HL-60/S4 treated with phorbol 12-myristate 13-acetate at 8.2 ng/mL for 4 days and 3 days (cell line): ENCODE measurements around the gene P3H2.
"Not testable (repeated sequence)": the region's sequence is repeated elsewhere in the genome, so short reads cannot be mapped to it uniquely, and the experiment has no call there.

Experiments
- in situ Hi-C: fragments of 300-500 bp; cut with MboI; formaldehyde crosslinking; loops from 2 replicates; pipeline ENCODE4 v1.15.0; 2022; ENCODE audit warnings: low sequenced_read_pairs

Gene P3H2

GRCh38 chr3:190088890-190089289, 31.8 kb downstream of the P3H2 start:
- in situ Hi-C loops = no loop called here

GRCh38 chr3:190086191-190086590, 34.5 kb downstream of the P3H2 start:
- in situ Hi-C loops = no loop called here

- in situ Hi-C loops = no loop called here
These were observed 35.7 kb downstream of the P3H2 start for GRCh38 chr3:190084983-190085382.

- in situ Hi-C loops = no loop called here
These were observed 37.1 kb downstream of the P3H2 start for GRCh38 chr3:190083635-190084034.

- in situ Hi-C loops = no loop called here
These were observed 39.3 kb downstream of the P3H2 start for GRCh38 chr3:190081389-190081788.

GRCh38 chr3:190079173-190079572, 41.5 kb downstream of the P3H2 start:
- in situ Hi-C loops = not testable (repeated sequence)

DNA sequence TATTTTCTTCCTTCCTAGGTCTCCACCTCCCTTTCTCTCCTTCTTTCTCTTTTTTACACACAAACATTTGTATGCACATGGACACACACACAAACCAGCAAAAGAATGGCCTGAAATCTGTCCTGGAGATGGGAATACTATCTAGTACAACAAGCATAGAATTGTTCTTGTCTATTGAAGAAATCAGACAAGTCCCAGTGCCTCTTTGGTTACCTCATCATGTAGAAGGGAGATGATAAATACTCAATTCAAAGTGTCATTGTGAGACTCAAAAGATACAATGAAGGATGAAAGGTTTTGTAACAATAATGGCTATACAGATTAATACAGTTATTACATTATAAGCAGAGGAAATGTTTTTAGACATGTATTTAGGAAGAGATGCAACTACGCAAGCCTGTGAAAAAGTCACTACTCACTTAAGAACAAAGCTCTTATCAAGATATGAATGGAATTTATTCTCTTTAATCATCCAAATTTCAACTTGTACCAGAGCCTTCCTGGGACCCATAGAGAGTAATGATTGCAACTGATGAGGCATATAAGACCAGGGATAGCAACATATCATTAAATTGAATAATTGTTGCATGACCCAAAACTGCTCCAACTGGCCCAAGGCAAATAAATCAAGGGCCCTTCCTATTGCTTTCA, 43.2 kb downstream of the P3H2 start:
- in situ Hi-C loops = no loop called here

GRCh38 chr3:190076601-190077394, 43.9 kb downstream of the P3H2 start:
- in situ Hi-C loops = no loop called here

DNA sequence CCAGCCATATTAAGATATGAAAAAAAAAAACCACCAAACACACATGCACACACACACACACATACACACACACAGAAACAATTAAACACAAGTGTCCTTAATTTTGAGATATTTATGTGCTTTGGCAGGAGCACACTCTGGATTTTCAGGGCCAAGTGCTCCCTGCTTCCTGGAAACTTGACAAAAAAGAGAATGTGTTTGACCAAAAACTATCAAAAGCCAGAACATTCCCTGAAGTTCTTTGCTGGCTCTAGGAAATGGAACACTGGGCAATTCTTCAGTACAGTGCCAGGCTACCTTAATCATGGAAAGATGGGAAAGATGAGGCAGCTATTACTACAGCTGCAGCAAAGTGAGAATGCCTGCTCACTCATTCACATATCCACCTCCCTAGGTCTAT, 44.6 kb downstream of the P3H2 start:
- in situ Hi-C loops = no loop called here

GRCh38 chr3:190074817-190075216, 45.9 kb downstream of the P3H2 start:
- in situ Hi-C loops = no loop called here

- in situ Hi-C loops = no loop called here
These were observed 47.3 kb downstream of the P3H2 start for GRCh38 chr3:190073264-190074008.

- in situ Hi-C loops = no loop called here
These were observed 47.8 kb downstream of the P3H2 start for GRCh38 chr3:190072856-190073255.

- in situ Hi-C loops = not testable (repeated sequence)
These were observed 48.8 kb downstream of the P3H2 start for GRCh38 chr3:190071921-190072320.

- in situ Hi-C loops = no loop called here
These were observed 49.9 kb downstream of the P3H2 start for GRCh38 chr3:190070622-190071347.

GRCh38 chr3:190065204-190065603, 55.5 kb downstream of the P3H2 start:
- in situ Hi-C loops = no loop called here

GRCh38 chr3:190064659-190065058, 56.0 kb downstream of the P3H2 start:
- in situ Hi-C loops = no loop called here

- in situ Hi-C loops = no loop called here
These were observed 56.6 kb downstream of the P3H2 start for GRCh38 chr3:190064112-190064511.

DNA sequence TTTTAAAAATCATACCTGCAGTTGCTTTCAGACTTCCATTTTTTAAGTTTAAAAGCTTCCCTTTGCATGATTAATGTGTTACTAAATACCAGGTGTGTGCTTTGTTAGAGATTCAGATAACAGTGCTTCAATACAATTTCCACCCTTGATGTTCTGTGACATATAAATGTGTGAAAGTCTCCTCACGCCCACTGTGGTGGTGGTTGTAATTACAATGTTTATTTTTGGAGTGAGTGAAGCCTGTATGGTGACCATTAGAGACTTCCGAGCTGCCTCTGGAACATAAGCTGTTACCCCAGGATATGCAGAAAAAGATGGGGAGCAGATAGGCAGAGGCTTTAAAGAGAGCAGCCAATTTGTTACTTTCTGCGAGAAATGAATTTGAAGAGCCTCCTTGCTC, 57.2 kb downstream of the P3H2 start:
- in situ Hi-C loops = no loop called here

GRCh38 chr3:190060192-190060775, 60.4 kb downstream of the P3H2 start:
- in situ Hi-C loops = no loop called here

GRCh38 chr3:190059242-190059590, 61.5 kb downstream of the P3H2 start:
- in situ Hi-C loops = no loop called here
